Effector CD4-positive, alpha-beta T cell (primary cell): Measurements from ENCODE around the gene MAST1. TPM values are rescaled to one million over a fixed set of nuclear protein-coding genes. Genes with fewer than 3 reads are reported as not detected.
"Not testable (repeated sequence)": the region's sequence is repeated elsewhere in the genome, so short reads cannot be mapped to it uniquely, and the experiment has no call there.

Experiments used
- DNase-seq: peaks from one replicate; pipeline ENCODE4 v3.0.0-alpha.2; 2020
- total RNA-seq: gene quantifications from one replicate; lab custom pipeline; 2026; lab: John Stamatoyannopoulos, UW

MAST1 gene
- total RNA-seq: not detected

- DNase-seq: peak; percentile 27
Observed at GRCh38 chr19:12838182-12838885, at the start of gene MAST1. Gene MAST1 (plus strand): TSS chr19:12838515. CDS start chr19:12838573, 58 bp downstream.

DNA sequence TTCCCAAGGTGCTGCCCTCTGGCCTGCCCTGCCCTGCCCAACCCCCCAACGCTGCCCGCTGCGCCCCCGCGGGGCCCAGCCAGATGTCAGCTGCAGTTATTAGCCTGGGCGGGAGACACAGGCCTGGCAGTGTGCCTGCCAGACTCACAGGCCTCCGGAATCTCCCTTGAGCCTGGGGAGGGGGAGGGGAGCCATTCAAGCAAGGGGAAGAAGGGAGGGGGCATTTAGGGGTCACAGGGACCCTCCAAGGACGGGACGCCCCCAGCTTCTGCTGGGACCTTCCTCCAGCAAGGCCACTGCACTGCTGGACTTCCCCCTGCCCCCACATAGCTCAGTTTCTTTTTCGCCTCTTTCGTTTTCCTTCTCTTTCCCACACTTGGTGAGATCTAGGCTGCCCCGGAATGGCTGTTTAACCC lies 49.6 kb upstream of the MAST1 start:
- DNase-seq: peak; percentile 56

DNA sequence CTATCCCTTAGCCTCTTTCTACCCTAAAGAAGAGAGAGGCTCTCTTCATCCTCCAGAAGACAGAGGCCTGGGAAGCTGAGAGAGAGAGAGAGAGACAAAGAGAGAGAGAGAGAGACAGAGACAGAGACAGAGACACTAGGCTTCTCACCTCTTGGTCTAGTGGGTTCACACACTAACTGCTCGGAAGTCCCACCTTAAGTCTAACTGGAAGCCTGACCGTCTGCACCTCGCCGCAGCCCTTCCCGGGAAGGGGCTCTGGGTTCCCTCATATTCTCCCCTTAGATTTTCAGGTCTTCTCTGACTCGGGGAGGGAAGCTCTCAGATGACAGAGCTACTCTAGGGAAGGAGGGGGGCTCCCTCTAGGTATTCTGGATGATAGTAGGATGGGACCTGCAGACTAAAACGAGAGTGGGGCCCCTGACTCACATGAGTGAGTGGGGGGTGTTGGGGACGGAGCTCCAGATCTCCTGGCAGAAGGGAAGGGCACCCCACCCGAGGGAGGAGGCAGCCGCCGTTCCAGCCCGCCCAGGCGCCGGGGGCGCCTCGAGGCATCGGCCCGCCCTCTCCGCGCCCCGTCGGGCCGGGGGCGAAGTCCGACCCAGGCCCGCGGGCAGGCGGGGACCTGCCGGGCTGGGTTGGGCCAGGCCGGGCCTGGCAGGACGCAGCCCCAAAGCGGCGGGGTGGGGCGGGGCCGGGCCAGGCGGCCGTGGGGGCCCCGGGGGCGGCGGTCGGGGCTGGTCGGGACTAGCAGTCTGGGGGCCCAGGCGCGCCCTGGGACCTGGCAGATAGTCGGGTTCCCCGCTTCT lies 49.0 kb upstream of the MAST1 start:
- peak; percentile 28 for DNase-seq

DNA sequence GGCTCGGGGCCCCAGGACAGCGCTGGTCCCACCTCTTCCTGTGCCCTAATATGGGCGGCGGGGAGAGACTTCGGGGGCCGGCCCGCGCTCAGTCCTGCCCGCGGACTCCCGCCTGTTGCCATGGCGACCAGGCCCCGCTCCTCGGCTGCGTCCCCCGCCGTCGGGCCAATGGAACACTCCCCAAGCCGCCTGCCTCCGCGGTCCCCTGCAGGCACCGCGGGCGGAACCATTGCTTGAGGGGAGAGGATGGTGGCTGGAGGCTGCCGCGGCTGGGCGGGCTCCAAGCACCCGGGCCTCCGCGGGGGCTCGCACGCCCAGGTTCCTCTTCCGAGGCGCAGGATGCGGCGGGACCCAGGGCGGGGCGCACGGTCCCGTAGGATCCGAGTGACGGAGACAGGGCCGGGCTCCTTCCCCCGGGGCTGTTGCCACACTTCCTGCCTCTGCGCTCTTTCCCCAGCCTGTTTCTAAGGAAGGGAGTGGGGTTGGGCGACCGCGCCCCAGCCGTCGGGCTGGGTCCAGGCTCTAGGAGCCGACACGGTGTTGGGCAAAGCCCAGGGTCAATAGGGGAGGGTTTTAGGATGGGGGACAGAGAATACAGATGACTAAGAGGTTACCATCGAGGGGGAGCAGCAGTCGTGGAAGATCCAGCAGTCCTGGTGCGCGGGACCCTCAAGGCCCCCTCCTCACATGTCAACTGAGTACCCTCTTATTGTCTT lies 48.3 kb upstream of the MAST1 start:
- peak; percentile 86 for DNase-seq

DNA sequence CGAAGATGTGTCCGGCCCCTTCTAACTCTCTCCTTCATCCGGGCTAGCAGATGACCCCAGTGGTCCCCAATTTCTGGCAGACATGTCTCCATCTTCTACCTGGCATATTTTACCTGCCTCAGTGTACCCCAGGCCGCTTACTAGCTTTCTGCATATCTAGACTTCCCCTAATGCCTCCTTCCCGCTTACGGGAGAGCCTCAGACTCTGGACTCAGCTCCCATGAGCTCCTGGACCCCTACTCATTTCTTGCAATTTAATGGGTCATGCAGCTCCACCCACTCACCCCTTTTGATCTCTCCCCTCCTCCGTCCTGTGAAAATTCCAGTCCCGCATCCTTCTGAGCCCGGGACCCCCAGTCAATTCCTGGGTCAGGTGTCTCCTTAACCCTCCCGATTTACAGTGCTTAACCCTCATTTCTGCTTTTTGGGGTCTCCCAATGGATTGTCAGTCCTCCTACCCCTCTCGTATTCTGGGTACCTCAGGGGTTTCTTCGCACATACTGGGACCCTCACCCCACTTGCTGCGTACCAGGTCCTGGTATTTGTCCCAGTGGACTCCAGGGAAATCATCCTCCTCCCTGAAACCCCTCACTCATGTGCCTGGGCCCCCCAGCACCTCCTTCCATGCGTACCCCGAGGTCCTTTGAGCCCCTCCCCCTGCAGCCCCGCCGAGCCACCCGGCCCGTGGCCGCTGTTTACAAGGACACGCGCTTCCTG lies 47.5 kb upstream of the MAST1 start:
- no peak for DNase-seq

GRCh38 chr19:12791345-12792050 lies 46.8 kb upstream of the MAST1 start, which contains the start of gene JUNB:
Gene JUNB (plus strand): TSS chr19:12791486. CDS start chr19:12791772, 286 bp downstream.
- peak; percentile 97 for DNase-seq

- DNase-seq: peak; percentile 55
Observed at GRCh38 chr19:12792051-12792852, 46.1 kb upstream of the MAST1 start.

GRCh38 chr19:12792853-12793289 lies 45.4 kb upstream of the MAST1 start:
- no peak for DNase-seq

GRCh38 chr19:12793290-12794195 lies 44.8 kb upstream of the MAST1 start:
- DNase-seq: peak; percentile 92

DNA sequence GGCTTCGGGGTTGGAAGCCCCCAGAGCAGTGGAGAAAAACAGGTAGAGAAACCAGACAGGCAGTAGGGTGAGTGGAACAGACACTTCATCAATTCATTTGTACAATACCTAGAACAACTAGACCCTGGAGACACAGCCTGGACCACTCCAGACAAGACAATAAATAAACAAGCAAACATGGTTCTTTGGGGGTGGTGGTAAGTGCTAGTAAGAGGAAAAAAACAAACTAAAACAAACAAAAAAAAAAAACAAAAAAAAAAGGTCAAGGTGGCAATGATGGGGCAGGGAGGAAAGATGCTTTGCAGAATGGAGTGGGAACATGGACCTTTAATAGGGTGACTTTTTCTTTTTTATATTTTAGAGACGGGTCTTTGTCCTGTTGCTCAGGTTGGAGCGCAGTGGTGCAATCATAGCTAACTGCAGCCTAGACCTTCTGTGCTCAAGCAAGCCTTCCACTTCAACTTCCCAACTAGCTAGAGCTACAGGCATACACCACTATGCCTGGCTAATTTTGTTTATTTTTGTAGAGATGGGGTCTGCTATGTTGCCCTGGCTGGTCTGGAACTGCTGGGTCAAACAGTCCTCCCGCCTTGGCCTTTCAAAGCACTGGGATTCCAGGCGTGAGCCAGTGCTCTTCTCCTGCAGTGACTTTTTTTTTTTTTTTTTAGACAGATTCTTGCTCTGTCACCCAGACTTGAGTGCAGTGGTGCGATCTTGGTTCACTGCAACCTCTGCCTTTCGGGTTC lies 43.9 kb upstream of the MAST1 start:
- DNase-seq: no peak

- DNase-seq: no peak
Observed at GRCh38 chr19:12794971-12795381, 43.3 kb upstream of the MAST1 start.

DNA sequence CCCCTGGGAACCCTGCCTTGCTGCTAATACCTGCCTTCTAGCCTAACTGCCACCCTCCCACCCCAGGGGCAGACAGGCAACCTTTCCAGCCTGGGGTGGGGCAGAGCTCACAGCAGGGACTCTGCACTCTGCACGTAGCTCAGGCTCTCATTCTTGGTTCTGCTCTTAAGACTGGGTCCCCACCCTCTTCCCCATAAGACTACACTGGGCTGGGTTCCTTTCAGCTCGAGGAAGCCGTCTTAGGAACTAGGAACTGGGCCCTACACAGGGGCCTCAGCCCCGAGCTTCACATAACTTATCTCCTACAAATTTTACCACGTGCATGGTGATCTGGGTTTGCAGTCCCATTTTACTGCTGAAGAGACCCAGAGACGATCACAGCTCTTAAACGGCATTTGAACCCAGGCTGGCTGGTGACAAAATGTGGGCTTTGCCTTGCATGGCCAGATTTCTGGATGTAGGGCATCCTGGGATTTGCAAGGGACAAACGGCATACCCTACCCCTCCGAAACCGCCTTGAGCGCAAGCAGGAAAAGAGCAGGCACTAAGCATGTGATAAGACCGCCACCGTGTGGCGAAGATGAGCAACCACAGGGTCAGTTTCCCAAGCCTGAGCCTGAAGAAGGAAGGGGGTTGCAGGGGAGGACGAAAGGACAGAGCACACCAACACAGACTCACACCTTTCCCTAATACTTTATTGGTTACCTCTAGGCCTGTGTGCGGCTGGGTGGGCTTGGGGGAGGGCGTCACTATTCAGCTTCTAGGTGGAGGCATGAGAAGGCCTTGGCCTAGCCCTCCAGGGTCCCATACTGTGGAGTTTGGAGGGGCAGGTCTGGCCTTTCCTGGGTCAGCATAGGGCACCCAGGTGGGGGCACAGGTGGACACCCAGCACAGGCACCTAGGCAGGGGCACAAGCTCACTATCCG lies 41.9 kb upstream of the MAST1 start:
- DNase-seq: peak; percentile 66

GRCh38 chr19:12797141-12797587 lies 41.2 kb upstream of the MAST1 start:
- no peak for DNase-seq

GRCh38 chr19:12797607-12798006 lies 40.7 kb upstream of the MAST1 start:
- DNase-seq: not testable (repeated sequence)

- DNase-seq: no peak
Observed at GRCh38 chr19:12799742-12800465, 38.4 kb upstream of the MAST1 start.

GRCh38 chr19:12800466-12800770 lies 37.9 kb upstream of the MAST1 start:
- no peak for DNase-seq

GRCh38 chr19:12800923-12801465 lies 37.3 kb upstream of the MAST1 start:
- no peak for DNase-seq
